GM18909 (cell line): ENCODE data around the gene INPP1.
"Not testable (repeated sequence)": the region's sequence is repeated elsewhere in the genome, so short reads cannot be mapped to it uniquely, and the experiment has no call there.

Experiments used
- ATAC-seq: cut with Tn5 transposase; IDR thresholded peaks from one replicate; pipeline ENCODE4 v1.9.1; 2021; ENCODE audit warnings: mild to moderate bottlenecking; ENCODE audit not compliant: unreplicated experiment, poor library complexity

Gene INPP1

GRCh38 chr2:190343536-190344275 is at the start of gene INPP1:
Gene INPP1, plus strand, starts transcription at chr2:190343589. Its CDS starts 16,514 bp downstream, at chr2:190360103.
- ATAC-seq: peak; percentile 66

GRCh38 chr2:190297880-190298279 is 45.5 kb upstream of the INPP1 start:
- ATAC-seq: not testable (repeated sequence)

GRCh38 chr2:190301032-190301431 is 42.4 kb upstream of the INPP1 start:
- no peak for ATAC-seq

GRCh38 chr2:190302052-190302451 is 41.3 kb upstream of the INPP1 start:
- ATAC-seq: no peak

- ATAC-seq: no peak
These were observed 39.7 kb upstream of the INPP1 start for GRCh38 chr2:190303647-190304046.

GRCh38 chr2:190304404-190304803 is 39.0 kb upstream of the INPP1 start:
- no peak for ATAC-seq

GRCh38 chr2:190308031-190308430 is 35.4 kb upstream of the INPP1 start:
- no peak for ATAC-seq

- ATAC-seq: no peak
These were observed 31.3 kb upstream of the INPP1 start for GRCh38 chr2:190311893-190312634.

GRCh38 chr2:190312635-190313025 is 30.8 kb upstream of the INPP1 start:
- not testable (repeated sequence) for ATAC-seq

GRCh38 chr2:190313880-190314279 is 29.5 kb upstream of the INPP1 start:
- ATAC-seq: no peak

GRCh38 chr2:190315273-190315672 is 28.1 kb upstream of the INPP1 start:
- no peak for ATAC-seq

GRCh38 chr2:190318514-190318913 is 24.9 kb upstream of the INPP1 start:
- no peak for ATAC-seq

- peak; percentile 36 for ATAC-seq
These were observed 24.3 kb upstream of the INPP1 start for GRCh38 chr2:190318931-190319554.

- ATAC-seq: peak; percentile 94
These were observed 23.6 kb upstream of the INPP1 start, which contains the start of gene HIBCH for GRCh38 chr2:190319555-190320498. Gene HIBCH, minus strand, starts transcription at chr2:190319826. Its CDS starts 76 bp downstream, at chr2:190319750.

GRCh38 chr2:190320696-190321095 is 22.7 kb upstream of the INPP1 start:
- no peak for ATAC-seq

- ATAC-seq: no peak
These were observed 20.0 kb upstream of the INPP1 start for GRCh38 chr2:190323406-190323805.

GRCh38 chr2:190325588-190325987 is 17.8 kb upstream of the INPP1 start:
- ATAC-seq: no peak

- no peak for ATAC-seq
These were observed 15.4 kb upstream of the INPP1 start for GRCh38 chr2:190327867-190328572.

GRCh38 chr2:190328573-190329147 is 14.7 kb upstream of the INPP1 start:
- no peak for ATAC-seq
